HG03460 (cell line): ENCODE measurements around the gene DLG4.
"Not testable (repeated sequence)": the region's sequence is repeated elsewhere in the genome, so short reads cannot be mapped to it uniquely, and the experiment has no call there.

Experiments used
- ATAC-seq: cut with Tn5 transposase; IDR thresholded peaks from one replicate; pipeline ENCODE4 v1.9.1; 2021; ENCODE audit not compliant: unreplicated experiment

DLG4 gene

GRCh38 chr17:7190276-7190917 is 29.2 kb downstream of the DLG4 start:
- ATAC-seq: no peak

- ATAC-seq: no peak
Observed at GRCh38 chr17:7186241-7186640, 33.4 kb downstream of the DLG4 start.

GRCh38 chr17:7184647-7185046 is 35.0 kb downstream of the DLG4 start:
- no peak for ATAC-seq

GRCh38 chr17:7184091-7184488 is 35.5 kb downstream of the DLG4 start:
- ATAC-seq: no peak

GRCh38 chr17:7183433-7184090 is 36.1 kb downstream of the DLG4 start:
- ATAC-seq: no peak

GRCh38 chr17:7182101-7182500 is 37.5 kb downstream of the DLG4 start:
- not testable (repeated sequence) for ATAC-seq

- no peak for ATAC-seq
Observed at GRCh38 chr17:7179317-7180254, 40.0 kb downstream of the DLG4 start, which contains the start of gene ASGR1. Gene ASGR1 (minus strand): TSS chr17:7179370. CDS start chr17:7178563, 807 bp downstream.

GRCh38 chr17:7178973-7179316 is 40.7 kb downstream of the DLG4 start:
- no peak for ATAC-seq

GRCh38 chr17:7177954-7178477 is 41.6 kb downstream of the DLG4 start:
- no peak for ATAC-seq

GRCh38 chr17:7177191-7177953 is 42.3 kb downstream of the DLG4 start:
- ATAC-seq: no peak

GRCh38 chr17:7176841-7177190 is 42.8 kb downstream of the DLG4 start:
- ATAC-seq: no peak

GRCh38 chr17:7176107-7176840 is 43.4 kb downstream of the DLG4 start:
- no peak for ATAC-seq

GRCh38 chr17:7175330-7175733 is 44.3 kb downstream of the DLG4 start:
- no peak for ATAC-seq

- ATAC-seq: no peak
Observed at GRCh38 chr17:7174603-7175326, 44.9 kb downstream of the DLG4 start.

- no peak for ATAC-seq
Observed at GRCh38 chr17:7173687-7174602, 45.7 kb downstream of the DLG4 start.

- not testable (repeated sequence) for ATAC-seq
Observed at GRCh38 chr17:7172522-7173191, 47.0 kb downstream of the DLG4 start.

- not testable (repeated sequence) for ATAC-seq
Observed at GRCh38 chr17:7169565-7169908, 50.1 kb downstream of the DLG4 start.
